Stimulated activated CD4-positive, alpha-beta T cell treated with anti-CD3 and anti-CD28 coated beads, Interleukin-4, amount 100 ng/mL, for 1 hour (primary cell): ENCODE data around the gene NABP2.
A peak's percentile ranks its signal among the peaks of the same experiment; 100 is the strongest.
"Not testable (repeated sequence)": the region's sequence is repeated elsewhere in the genome, so short reads cannot be mapped to it uniquely, and the experiment has no call there.

Experiments used
- DNase-seq: peaks from one replicate; pipeline ENCODE4 v3.0.0-alpha.2; 2020

Gene NABP2

DNA sequence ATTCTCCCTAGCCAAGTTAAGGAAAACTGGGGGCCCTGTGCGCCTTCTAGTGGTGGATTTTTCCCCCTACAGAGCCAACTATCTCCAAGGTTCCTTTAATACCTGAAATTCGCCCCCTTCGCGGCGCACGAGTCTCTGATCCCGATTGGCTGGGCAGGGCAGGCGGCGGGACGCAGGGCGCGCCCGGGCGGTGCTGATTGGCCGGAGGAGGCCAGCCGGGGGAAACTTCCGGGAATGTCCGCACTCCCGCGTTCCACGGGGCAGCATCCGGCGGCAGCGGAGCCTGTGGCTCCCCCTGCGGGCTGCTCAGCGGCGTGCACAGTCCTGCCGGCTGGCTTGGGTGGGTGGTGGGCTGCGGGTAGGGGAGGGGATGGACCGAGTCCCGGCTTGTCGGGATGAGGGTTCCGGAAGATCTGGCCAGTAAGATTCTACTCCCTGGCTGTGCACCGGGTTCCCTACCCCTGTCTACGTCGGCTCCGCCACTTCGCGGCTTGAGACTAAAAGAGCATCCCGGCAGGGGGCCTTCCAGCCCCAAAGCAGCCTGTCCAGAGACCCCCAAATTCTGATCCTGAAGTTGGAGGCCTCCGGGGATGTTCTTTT is at the start of gene NABP2:
Gene NABP2, plus strand, starts transcription at position 241 of the 600 bp plus-strand sequence. CDS start 515 bp downstream, outside the sequence.
- peak; percentile 93 for DNase-seq

GRCh38 chr12:56178347-56178746 is 45.8 kb upstream of the NABP2 start:
- no peak for DNase-seq

GRCh38 chr12:56186957-56187356 is 37.2 kb upstream of the NABP2 start:
- DNase-seq, result no peak

DNA sequence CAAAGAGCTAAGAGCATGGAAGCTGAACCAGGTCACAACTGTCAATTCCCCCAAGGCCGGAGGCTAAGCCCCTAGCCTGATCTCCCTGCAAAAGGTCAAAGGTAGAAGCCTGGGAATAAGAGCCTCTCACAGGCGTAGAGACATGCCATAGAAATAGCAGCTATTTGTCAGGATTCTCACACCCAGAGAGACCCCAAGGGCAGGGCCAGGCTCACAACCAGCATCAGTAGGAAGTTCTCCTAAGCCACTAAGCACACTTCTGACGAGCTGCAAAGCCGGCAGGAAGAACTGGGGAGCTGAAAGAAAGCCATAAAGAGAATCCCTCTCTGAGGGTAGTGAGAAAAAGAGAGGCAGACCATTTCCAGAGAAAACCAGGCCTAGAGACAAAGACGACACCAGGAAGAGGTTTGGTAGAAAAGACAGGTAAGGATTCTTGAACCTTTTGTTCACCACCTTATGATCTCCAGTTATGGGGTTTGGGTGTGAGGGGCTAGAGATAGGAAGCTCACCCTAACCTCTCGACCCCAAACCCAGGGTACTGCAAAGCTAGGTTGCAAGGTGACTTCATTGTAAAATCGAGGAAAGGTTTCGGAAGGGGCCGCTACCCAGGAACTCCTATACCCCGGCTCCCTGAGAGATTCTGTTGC is 35.9 kb upstream of the NABP2 start:
- DNase-seq, result no peak

- DNase-seq, result no peak
Measured at GRCh38 chr12:56188778-56189098, 35.4 kb upstream of the NABP2 start.

DNA sequence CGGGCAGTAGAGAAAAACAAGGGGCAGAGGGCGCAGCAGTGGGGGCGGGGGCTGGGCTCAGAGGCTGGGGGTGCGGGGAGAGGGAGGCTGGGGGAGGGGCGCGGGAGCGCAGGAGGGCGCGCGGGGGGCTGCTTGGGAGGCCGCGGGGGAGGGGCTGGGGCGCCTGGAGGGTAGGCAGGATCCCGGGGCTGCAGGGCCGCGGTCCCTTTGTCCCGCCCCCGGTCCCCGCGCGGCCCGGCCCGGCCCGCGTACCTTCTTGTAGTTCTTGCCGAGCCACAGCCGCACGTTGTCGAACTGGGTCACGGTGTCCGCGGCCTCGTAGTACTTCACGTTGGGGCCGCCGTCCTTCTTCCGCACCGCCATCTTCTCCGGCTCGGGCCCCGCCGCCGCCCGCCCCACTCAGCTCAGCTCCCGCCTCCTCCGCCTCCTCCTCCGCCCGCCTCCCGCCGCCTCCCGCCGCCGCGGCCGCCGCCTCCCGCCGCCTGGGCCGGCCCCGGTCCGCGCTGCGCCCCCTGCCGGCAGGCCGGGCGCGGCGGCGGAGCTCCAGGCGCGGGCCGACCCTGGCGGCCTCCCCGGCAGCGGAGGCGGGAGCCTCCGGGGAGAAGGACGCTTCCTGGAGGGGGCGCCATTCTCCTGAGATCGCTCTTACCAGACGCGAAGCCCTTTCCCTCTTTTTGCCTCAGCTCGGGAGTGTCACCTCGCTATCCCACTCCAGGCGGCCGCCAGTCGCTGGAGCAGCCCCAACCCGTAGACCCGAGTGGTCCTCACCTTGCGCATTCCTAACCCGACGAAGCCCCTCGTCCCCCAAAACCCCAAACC is 34.8 kb upstream of the NABP2 start, which contains the start of gene SMARCC2:
Gene SMARCC2, minus strand, starts transcription at position 385 of the 819 bp plus-strand sequence. Its CDS starts 22 bp downstream, at position 363.
- peak; percentile 84 for DNase-seq

GRCh38 chr12:56189918-56190694 is 34.0 kb upstream of the NABP2 start:
- DNase-seq, result peak; percentile 84

DNA sequence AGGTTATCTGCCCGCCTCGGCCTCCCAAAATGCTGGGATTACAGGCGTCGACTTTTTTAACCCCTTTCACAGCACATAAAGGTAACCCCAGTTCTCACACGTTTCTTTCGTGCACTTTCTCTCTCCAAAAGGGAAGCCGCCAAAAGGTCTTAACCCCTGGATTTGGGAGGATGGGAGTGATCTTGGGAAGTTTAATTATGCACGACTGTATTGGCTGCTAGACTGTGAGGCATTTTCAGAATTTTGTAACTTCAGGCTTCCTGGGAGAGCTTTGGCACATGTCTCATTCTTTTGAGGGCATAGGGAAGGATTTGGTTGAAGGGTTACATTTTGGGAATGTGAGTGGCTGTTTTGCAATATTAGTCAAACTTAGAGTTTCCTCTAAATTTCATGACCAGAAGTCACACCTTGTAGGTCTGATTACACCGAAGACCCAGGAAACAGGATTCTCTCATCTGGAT is 33.4 kb upstream of the NABP2 start:
- DNase-seq, result no peak

DNA sequence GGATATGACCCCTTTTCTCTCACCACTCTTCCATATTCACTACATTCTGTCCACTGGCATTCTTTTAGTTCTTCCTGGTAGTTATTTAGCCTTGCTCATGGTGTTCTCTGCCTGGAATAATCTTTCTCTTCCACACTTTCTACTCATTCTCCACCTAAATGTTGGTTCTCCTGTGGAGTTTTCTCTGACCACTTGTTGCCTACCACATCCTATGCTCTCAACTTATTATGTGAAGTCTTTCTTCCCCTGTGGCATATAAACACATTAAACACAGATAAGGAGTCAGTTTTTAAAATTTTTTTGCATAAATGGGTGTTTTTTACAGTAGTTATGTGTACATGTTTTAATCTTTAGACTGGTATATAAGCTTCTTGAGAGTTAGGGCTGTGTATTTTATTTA is 31.6 kb upstream of the NABP2 start:
- DNase-seq, result no peak

GRCh38 chr12:56193025-56193578 is 31.0 kb upstream of the NABP2 start:
- peak; percentile 60 for DNase-seq

DNA sequence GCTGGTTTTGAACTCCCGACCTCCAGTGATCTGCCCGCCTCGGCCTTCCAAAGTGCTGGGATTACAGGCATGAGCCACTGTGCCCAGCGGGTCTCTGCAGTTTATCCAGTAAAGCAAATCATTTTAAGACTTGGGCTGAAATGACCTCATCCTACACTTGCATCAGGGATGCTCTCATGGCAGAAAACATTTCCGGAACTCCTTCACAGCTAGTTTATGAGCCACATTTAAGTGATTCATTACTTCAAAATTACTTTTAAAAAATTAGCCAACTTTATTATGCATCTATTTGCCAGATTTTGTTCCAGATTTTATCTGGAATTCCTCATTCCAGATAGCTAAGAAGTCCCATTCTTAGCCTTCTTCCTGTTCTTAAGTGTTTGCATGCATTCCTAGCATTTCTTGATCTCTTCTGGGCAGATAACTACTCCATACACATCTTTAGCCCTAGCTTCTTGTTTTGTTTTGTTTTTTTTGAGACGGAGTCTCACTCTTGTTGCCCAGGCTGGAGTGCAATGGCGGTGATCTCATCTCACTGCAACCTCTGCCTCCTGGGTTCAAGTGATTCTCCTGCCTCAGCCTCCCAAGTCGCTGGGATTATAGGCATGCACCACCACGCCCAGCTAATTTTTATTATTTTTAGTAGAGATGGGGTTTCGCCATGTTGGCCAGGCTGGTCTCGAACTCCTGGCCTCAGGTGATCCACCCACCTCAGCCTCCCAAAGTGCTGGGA is 27.2 kb upstream of the NABP2 start:
- DNase-seq, result not testable (repeated sequence)

DNA sequence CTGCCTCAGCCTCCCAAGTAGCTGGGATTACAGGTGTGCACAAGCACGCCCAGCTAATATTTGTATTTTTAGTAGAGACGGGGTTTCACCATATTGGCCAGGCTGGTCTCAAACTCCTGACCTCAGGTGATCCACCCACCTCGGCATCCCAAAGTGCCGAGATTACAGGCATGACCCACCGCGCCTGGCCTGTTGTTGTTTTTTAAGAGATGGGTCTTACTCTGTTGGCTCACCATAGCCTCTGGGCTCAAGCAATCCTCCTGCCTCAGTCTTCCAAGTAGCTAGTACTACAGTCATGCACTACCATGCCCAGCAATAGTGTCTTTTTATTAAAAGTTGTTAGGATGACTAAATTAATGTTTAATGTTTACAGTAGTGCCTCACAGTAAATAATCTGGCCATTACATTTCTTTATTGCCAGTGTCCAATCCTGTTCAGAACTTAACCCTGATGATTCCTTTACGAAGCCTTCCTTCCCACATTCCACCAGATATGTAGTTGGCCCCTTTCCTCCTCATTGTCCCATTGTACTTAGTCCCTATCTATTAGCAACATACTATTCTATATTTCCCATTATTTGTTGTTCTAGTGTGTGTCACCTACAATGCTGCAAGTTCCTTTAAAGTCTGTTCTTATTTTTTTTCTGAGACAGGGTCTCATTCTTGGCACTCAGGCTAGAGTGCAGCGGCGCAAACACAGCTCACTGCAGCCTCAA is 26.1 kb upstream of the NABP2 start:
- no peak for DNase-seq

DNA sequence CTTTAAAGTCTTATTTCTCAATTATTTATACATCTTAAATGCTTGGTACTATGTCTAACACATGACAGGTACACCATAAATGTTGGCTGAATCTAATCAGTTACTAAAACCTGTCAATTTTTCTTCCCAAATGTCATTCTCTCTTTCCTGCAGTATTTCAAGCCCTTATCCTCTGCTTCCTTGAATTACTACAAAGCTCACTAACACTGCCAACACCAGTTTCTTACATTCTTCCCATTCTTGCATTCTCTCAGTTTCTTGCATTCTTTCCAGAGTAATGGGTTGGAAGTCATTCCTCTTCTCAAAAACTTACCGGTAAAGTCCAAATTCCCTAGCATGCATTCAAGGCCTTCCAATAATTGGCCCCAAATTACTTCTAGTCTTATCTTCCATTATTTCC is 25.3 kb upstream of the NABP2 start:
- no peak for DNase-seq

DNA sequence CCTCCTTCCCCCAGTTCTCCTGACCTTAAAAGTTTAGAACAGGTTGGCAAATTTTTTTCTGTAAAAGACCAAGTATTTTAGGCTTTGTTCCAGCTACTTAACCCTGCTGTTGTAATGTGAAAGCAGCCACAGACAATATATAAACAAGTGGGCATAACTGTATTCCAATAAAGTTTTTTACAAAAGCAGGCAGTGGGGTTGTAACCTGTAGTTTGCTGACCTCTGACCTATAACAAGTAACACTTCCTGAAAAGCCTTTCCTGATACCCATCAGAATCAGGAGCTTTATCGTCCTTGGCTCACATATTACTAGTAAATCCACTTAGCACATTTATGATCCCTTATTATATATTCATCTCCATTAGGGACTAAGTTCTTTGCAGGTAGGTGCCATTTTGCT is 21.8 kb upstream of the NABP2 start:
- DNase-seq, result no peak

- DNase-seq, result no peak
Measured at GRCh38 chr12:56202838-56203237, 21.3 kb upstream of the NABP2 start.

GRCh38 chr12:56204275-56204674 is 19.9 kb upstream of the NABP2 start:
- no peak for DNase-seq

DNA sequence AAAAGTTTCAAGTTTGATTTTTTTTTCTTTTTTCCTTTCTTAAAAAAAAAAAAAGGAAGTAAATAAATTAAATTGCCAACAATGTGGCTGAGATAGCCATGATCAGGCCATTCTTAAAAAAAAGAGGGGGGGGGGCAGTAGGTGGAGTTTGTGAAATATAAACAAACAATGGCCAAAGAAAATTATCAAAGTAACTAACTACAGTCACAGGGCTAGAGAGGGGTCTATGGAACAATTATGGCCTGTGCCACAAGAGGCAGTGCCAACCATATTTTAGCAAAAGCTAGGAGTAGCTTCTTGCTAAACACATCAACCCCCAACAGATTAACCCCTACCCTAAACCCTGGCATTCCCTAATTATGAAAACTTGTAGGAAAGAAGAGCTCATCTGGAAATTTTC is 18.7 kb upstream of the NABP2 start:
- DNase-seq, result no peak

DNA sequence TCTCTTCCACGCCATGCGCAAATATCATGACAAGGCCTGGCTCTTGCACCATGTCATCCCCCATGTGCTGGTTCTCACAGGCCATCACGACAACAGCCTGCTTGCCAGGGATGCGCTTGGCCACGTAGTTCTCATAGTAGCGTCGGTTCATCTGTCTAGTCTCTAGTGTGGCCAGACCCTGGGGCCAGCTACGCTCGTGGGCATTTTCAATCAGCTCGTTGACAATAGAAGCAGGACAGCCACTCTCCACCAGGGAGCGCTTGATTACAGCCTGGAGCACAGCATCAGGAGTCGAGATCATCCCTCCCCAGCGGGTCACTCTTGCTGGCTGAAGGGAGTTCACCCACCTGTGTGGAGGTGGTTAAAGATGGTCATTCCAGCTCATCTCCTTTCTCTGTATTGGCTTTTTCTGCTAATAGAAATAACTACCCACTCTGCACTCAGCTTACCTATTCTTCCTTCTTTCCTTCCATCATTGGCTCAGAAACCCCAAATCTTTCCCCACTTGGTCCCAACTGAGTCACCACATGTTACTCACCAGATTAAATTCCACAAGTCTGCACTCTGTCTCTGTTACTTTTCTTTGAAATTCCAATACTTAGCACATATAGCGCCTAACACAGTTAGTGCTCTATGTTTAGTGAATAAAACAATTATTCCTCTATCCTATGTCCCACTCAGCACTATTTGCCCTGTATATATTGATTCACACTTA is 17.5 kb upstream of the NABP2 start:
- peak; percentile 37 for DNase-seq

DNA sequence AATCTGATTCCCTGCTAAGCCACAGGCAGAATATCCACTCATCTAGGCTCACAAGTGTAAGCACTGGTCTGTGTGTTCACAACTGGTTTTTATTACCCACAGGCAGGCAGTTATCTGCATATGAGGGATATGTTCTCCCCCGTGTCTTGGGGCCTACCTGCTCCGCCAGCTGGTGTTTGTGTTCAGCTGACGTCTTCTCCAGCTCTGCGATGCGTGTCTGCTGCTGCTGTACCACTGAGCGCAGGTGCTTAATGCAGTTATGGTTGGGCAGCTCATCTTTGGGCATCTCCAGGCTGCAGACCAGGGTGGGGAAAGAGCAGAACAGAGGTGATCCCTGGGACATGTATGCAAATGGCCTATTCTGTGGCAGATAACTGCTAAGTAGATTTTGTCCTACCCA is 16.1 kb upstream of the NABP2 start:
- no peak for DNase-seq

DNA sequence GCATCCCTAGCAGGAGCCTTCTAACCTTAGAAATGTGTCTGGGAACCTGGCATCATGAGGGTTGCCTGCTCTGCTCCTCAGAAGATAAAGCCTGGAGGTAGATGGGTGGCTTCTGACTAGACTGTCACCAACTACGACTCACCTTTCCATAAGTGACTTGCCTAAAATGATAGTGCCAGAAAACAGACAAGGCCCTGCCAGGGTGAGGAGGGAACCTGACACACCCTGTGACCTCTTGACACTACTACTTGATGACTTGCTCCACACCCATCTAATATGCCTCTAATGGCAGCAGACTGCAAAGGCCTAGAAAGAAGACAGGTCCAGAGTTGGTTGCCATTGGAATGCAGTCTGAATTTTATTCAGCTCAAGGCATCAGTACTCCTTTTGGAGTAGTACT is 11.8 kb upstream of the NABP2 start:
- no peak for DNase-seq

DNA sequence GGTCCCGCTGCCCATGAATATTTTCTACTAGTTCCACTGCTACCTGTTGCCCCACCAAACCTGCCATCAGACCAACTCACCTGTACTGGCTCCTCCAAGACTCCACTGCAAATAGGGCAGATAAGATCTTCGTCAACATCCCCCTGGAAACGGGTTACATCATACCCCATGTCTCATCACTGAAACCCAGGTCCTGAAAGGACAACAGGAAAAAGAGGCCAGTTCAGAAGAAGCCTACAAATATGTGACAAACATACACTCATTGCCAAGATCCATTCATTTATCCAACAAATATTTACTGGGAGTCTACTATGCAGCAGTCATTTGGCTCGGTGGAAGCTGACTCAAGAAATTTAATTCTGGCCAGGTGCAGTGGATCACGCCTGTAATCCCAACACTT is 10.3 kb upstream of the NABP2 start:
- DNase-seq, result no peak
